ENCODE measurements around the gene ANKRD26.
"Not testable (repeated sequence)": the region's sequence is repeated elsewhere in the genome, so short reads cannot be mapped to it uniquely, and the experiment has no call there.

Gene ANKRD26

DNA sequence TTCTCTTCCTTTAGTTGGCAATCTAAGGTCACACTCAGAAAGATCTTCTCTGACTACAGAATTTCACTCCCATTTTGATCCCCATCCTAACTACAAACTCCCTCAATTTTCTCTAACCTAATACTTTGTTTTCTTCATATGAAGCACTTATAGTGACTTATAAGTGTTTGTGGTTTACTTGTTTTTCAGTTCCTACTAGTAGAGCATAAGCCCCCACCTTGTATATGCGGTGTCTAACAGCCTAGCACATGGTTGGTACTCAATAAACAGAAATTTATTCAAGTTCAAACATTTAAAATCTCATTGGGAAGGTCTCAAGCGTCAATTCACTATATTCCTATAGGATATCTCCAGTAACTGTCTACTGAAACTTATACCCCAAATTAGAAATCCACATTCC is 35.2 kb downstream of the ANKRD26 start:
- DNase-seq (ENCODE audit: low read depth), result no peak
- TF ChIP-seq CTCF (IDR thresholded peaks at IDR 0.05; ENCODE audit: low read length, missing control alignments), result no peak
- H3K4me3 ChIP-seq (replicated peaks; ENCODE audit: low read depth, low read length), result no peak overlapping the region

DNA sequence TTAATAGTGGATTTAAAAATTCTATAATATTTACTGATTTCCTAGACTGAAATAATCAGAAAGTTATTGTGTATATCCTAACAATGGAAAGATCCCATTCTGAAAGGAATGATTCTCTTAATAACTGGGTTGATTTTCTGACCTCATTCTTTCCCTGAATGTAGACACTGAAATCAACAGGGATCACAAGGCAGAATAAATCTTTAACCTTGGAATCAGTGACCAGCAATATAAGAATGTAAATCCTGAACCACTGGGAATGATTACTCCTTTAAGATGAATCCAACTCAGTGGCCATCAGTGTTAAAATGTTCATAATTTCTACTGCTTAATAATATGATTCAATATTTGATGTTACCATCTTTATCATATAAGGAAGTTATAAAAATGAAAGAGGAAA is 47.6 kb downstream of the ANKRD26 start:
- H3K4me3 ChIP-seq (replicated peaks; ENCODE audit: low read depth, low read length), result no peak overlapping the region
- DNase-seq (ENCODE audit: low read depth), result no peak
- no peak for TF ChIP-seq CTCF (IDR thresholded peaks at IDR 0.05; ENCODE audit: low read length, missing control alignments)

DNA sequence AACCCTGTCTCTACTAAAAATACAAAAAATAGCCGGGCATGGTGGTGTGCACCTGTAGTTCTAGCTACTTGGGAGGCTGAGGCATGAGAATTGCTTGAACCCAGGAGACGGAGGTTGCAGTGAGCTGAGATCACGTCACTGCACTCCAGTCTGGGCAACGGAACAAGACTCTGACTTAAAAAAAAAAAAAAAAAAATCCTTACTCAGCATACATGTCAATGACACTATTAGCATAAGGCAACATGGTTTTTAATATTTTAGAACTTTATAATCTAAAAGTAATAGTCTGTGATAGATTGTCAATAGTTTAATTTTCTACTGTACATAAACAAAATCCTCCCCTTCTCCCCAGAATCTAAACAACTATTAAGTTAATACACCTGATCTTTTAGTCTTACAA is 55.0 kb downstream of the ANKRD26 start:
- DNase-seq (ENCODE audit: low read depth), result not testable (repeated sequence)

GRCh38 chr10:27041196-27041595 is 59.1 kb downstream of the ANKRD26 start:
- no peak overlapping the region for H3K4me3 ChIP-seq (replicated peaks; ENCODE audit: low read depth, low read length)
- no peak for DNase-seq (ENCODE audit: low read depth)
- no peak for TF ChIP-seq CTCF (IDR thresholded peaks at IDR 0.05; ENCODE audit: low read length, missing control alignments)

More for the DNA sequence above, 55.0 kb downstream of the ANKRD26 start:
- H3K4me3 ChIP-seq (replicated peaks; ENCODE audit: low read depth, low read length), result not testable (repeated sequence)

DNA sequence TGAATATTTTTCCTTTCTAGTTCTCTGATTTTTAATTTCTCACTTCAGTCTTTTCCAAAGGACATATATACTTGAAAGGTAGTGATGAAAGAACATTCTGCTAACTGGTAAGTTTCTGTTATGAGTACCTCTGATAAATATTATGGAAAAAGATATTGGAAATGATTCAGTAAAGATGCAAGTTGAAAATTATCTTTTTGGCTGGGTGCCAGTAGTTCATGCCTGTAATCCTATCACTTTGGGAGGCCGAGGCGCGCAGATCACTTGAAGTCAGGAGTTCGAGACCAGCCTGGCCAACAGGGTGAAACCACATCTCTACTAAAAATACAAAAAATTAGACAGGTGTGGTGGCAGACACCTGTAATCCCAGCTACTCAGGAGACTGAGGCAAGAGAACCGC is 62.1 kb downstream of the ANKRD26 start:
- no peak overlapping the region for H3K4me3 ChIP-seq (replicated peaks; ENCODE audit: low read depth, low read length)
- no peak for TF ChIP-seq CTCF (IDR thresholded peaks at IDR 0.05; ENCODE audit: low read length, missing control alignments)
- DNase-seq (ENCODE audit: low read depth), result no peak

- no peak for TF ChIP-seq CTCF (IDR thresholded peaks at IDR 0.05; ENCODE audit: low read length, missing control alignments)
- no peak for DNase-seq (ENCODE audit: low read depth)
- H3K4me3 ChIP-seq (replicated peaks; ENCODE audit: low read depth, low read length), result no peak overlapping the region
Observed at GRCh38 chr10:27035163-27035562, 65.1 kb downstream of the ANKRD26 start.

DNA sequence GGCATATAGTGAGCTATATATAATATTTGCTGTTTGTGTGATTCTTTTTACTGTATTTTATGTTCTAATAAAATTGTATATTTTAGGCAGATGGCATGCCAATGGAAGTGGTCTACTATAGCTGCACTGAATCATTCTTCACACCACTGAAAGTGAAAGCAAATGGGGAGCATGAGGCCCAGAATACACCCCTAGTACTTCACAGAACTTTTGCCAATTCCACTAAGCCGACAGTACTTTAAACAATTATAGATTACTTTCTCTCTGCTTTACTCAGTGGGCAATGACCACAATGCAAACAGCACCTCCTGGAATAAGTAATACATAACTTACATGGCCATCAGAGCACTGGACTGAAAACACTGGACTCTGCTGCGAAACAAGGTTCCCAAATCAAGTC is 70.2 kb downstream of the ANKRD26 start:
- TF ChIP-seq CTCF (IDR thresholded peaks at IDR 0.05; ENCODE audit: low read length, missing control alignments), result no peak
- DNase-seq (ENCODE audit: low read depth), result no peak
- no peak overlapping the region for H3K4me3 ChIP-seq (replicated peaks; ENCODE audit: low read depth, low read length)

DNA sequence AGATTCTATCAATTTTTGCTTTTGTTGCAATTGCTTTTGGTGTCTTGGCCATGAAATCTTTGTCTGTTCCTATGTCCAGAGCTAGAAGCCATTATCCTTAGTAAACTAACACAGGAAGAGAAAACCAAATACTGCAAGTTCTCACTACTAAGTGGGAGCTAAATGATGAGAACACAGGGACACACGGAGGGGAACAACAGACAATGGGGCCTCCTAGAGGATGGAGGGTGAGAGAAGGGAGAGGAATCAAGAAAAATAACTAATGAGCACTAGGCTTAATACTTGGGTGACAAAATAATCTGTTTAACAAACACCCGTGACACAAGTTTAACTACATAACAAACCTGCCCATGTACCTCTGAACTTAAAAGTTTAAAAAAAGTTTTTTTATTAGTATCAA is 78.2 kb downstream of the ANKRD26 start:
- H3K4me3 ChIP-seq (replicated peaks; ENCODE audit: low read depth, low read length), result no peak overlapping the region
- DNase-seq (ENCODE audit: low read depth), result no peak
- no peak for TF ChIP-seq CTCF (IDR thresholded peaks at IDR 0.05; ENCODE audit: low read length, missing control alignments)
